Cerebellar nuclear complex (tissue), 1 donor: ENCODE data around the gene RHPN2.
"Not testable (repeated sequence)": the region's sequence is repeated elsewhere in the genome, so short reads cannot be mapped to it uniquely, and the experiment has no call there.

ENCODE experiments used
- DNase-seq, 2 experiments: peaks; one replicate each; lab custom pipeline; 2025; lab: John Stamatoyannopoulos, UW

RHPN2 gene

DNA sequence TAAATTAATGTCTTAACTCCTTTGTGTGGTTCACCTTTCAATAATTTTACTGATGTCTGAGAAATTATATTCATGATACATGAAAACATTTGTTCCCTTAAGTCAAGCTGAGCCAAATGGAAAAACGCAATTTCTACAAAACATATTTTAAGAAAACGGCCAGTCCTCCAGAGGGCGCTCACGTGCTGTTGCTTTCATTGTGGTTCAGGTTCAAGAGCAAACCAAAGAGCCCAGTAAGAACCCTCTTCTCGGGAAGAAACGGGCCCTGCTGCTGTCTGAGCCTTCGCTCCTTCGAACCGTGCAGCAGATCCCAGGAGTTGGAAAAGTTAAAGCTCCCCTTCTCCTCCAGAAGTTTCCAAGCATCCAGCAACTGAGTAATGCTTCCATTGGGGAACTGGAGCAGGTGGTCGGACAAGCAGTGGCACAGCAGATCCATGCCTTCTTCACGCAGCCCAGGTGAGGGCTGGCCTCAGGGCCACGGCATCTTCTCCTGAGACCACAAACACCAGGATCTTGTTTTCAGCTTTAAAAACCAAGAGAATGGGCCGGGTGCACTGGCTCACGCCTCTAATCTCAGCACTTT lies 88.4 kb downstream of the RHPN2 start:
- DNase-seq, result peak in 1 of 2 experiments; percentile 36

DNA sequence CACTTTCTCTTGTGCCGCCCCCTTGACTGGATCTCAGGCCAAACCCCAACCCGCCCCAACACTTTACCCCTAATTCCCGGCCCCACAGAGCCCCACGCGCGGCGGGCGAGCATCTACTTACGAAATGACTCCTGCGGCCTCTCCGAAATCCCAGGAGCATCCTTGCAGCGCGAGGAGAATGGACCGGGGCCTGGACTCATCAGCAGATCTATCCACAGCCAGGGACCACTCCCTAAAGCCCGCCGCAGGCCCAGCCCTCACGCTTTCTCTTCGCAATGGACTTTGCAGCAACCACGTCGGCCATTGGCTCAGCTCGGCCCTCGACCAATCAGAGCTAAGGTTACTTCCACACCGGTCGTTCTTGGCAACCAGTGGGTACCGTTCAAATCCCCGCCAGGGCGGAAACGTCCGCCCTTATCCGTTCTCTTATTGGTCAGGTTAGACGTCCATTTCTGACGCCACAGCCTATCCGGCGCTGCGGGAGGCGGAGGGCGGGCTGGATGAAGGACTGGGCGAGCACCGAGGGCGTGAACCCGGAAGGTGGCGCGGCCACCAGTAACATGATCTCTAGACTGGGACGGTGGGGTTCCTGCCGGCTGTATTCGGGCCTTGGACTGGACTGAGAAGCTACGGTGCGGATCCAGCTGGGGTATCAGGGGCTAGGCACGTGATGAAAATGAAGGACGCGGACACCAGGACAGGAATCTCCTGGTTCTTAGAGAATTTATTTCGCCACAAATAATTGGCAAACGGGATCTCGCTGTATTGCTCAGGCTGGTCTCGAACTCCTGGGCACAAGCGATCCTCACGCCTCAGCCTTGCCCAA lies 92.8 kb downstream of the RHPN2 start, which contains the start of the genes CEP89 and FAAP24:
CEP89 (minus strand) TSS at position 244 of the 826 bp plus-strand sequence; CDS start at position 160, 84 bp downstream.
FAAP24 (plus strand) TSS at position 528 of the 826 bp plus-strand sequence. CDS start 955 bp downstream, outside the sequence.
- DNase-seq, result peak; percentile 84 to 95

DNA sequence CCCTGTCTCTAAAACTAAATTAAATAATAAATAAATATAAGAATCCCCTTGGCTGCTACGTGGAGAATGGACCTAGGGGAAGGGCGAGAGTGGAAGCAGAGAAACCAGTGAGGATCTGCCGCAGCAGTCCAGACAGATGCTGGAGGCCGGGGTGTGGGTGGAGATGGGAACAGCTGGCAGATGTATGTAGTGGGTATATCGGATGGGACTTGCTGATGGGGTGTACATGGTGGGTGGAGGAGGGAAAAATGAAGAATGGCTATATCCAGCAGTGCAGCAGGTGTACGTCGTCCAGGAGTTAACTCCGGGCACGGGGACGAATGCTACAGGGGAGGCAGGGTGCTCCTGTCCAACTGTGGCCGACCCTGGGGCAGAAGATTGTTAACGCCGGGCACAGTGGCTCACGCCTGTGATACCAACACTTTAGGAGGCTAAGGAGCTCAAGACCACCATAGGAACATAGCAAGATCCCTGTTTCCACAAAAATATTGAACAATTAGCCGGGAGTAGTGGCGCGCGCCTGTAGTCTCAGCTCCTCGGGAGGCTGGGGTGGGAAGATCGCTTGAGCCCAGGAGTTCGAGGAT lies 93.6 kb downstream of the RHPN2 start:
- no peak for DNase-seq

DNA sequence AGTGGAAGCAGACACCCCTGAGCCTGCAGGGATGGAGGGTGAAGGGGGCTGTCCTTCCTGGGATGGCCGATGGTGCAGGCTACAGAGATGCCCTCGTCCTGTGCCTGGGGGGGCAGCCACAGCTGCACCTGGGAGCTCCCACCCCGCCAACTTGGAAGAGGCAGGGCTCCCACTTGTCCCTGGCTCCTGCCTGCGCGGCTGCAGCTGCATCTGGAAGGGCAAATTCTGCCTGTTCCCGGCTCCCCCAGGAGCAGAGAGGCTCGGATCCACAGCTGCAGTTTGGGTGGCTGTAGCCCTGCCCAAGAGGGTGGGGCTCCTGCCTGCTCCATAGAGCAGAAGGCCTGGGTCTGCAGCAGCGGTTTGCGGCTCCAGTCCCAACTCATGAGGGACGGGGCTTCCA lies 95.1 kb downstream of the RHPN2 start:
- no peak for DNase-seq

DNA sequence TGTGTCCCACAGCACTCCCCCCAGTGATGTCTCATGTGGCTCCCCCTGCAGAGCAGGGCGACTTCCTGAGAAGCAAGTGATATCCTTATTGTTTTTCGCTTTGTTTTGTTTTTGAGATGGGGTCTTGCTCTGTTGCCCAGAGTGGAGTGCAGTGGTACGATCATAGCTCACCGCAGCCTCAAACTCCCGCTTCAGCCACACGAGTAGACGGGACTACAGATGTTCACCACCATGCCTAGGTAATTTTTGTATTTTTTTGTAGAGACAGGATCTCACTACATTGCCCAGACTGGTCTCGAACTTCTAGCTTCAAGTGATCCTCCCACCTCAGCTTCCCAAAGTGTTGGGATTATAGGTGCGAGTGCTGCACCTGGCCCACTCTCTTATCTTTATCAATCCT lies 97.9 kb downstream of the RHPN2 start:
- no peak for DNase-seq

DNA sequence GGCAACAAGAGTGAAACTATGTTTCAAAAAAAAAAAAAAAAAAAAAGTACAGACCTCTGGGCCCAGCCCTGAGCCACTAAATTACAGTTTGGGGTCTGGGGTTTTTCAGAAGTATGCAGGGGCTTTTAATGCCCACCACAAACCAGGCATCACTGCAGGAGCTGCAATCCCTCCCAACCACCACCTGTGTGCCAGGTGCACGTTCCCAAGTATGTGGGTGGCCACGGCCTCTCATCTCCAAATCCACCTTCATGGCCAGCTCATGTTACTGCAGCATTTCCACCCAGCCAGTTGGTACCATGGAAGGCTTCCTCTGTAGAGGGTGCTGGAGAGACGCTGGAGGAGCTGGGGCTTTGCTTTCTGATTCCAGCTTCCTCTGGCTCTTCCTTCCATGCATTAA lies 119.4 kb downstream of the RHPN2 start:
- no peak for DNase-seq

DNA sequence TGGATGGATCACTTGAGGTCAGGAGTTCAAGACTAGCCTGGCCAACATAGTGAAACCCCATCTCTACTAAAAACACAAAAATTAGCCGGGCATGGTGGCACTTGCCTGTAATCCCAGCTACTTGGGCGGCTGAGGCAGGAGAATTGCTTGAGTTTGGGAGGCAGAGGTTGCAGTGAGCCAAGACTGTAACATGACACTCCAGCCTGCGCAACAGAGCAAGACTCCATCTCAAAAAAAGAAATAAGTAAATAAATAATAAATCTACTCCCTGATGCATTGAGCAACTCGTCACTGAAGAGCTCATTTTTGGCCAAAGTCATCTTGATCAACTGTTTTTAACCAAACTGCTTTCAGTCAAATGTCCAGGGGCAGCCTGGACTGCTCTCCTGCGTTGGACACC lies 123.4 kb downstream of the RHPN2 start:
- DNase-seq, result not testable (repeated sequence)

DNA sequence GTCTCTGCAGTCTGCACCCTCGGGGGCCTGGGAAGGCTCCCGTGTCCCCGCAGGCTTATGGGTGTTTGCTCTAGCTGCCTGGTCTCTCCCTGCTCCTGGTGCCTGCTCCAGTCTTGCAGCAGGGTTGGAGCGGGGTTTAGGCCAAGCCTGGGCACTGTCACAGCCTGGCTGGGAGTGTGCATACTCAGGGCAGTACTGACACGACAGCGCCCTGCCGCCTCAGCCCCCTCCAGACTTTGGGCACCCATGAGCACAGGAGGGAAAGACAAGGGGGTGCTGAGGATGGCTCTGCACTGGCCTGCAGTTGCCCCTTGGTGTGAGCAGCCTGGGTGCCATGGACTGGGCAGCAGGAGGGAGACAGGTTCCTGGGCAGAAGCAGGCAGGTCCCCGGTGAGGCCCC lies 128.6 kb downstream of the RHPN2 start:
- DNase-seq, result no peak

DNA sequence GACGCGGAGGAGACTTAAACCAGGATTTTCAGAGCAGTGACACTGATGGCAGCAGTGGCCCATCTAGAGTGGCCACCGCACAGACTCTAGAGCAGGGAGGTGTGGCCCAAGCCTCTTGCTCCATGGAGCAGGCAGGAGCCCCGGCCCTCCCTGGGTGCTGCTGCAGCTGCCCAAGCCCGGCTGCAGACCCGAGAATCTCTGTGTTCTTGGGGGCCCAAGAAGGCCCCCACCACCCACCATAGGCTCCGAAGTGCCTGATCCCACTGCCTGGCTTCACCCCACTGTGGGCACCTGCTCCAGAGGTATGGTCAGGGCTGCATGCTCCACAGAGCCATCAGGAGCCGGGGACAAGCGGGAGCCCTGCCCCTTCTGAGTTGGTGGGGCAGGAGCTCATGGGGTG lies 129.1 kb downstream of the RHPN2 start:
- no peak for DNase-seq

DNA sequence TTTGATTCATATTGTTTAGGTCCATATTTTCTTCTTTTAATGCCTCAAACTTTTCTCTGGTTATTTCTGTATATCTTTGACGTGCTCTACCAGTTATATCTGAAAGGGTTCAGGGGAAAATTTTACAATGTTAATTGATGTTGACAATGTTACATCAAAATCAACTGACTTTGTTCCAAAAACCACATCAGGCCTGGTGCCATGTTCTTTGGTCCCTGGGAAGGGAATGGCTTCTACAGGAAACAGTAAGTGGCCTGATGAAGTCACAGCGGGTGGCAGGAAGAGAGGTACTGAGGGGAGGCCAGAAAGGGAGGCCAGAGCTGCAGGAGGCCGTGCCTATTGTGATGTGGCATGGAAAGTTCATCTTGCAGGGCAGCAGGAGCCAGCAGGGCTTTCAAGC lies 131.1 kb downstream of the RHPN2 start:
- no peak for DNase-seq

DNA sequence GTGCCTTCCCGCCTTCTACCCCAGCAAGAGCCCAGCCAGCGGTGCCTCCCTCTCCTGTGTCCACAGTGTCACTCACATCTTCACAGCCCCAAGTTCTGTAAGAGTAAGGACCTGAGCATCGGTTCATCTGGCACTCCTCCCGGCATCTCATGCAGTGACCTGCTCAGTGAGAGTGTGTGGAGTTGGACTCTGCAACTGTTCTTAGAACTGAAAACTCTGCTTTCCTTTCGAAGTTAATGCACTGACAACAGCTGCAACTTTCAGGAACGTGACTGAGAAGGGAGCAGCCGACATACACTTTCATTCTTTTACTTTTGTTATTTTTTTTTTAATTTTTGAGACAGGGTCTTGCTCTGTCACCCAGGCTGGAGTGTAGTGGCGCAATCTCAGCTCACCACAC lies 134.1 kb downstream of the RHPN2 start:
- no peak for DNase-seq

DNA sequence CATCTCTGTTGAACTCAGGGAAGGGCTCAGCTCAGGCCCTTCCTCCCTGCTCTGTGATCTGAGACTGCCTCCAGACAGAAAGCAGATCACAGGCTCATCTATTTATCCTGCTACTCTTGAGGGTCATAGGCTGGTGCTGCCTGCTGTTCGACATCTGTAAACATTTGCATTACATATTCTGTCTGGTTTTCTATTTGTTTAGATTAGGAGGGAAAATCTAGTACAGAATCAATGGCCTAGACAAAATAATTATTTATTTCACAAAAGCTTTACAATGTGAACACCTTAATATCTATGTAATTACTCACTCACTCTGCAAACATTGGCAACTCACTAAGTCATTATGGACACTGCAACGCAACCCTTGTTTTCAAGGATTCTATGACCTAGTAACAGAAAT lies 135.9 kb downstream of the RHPN2 start:
- DNase-seq, result no peak
